GM19324 (cell line): ENCODE data around the gene PCDHA11.
"Not testable (repeated sequence)": the region's sequence is repeated elsewhere in the genome, so short reads cannot be mapped to it uniquely, and the experiment has no call there.

Experiments
- ATAC-seq: cut with Tn5 transposase; IDR thresholded peaks from one replicate; pipeline ENCODE4 v1.9.1; 2021; ENCODE audit warnings: mild to moderate bottlenecking, moderate library complexity; ENCODE audit not compliant: unreplicated experiment, low FRiP score

Gene PCDHA11

GRCh38 chr5:140868721-140869554 lies at the start of gene PCDHA11:
Gene PCDHA11 (plus strand): TSS chr5:140868957. CDS start chr5:140869104, 147 bp downstream.
- ATAC-seq, result no peak

- no peak for ATAC-seq
Measured at GRCh38 chr5:140821375-140822280, 47.1 kb upstream of the PCDHA11 start, which contains the start of gene PCDHA5. Gene PCDHA5 (plus strand): TSS chr5:140821613.

GRCh38 chr5:140822281-140822629 lies 46.5 kb upstream of the PCDHA11 start:
- ATAC-seq, result no peak

GRCh38 chr5:140822969-140823368 lies 45.8 kb upstream of the PCDHA11 start:
- ATAC-seq, result not testable (repeated sequence)

GRCh38 chr5:140823475-140823874 lies 45.3 kb upstream of the PCDHA11 start:
- no peak for ATAC-seq

GRCh38 chr5:140827704-140828361 lies 40.9 kb upstream of the PCDHA11 start, which contains the start of gene PCDHA6:
Gene PCDHA6 (plus strand): TSS chr5:140827960. CDS start chr5:140828092, 132 bp downstream.
- ATAC-seq, result no peak

- no peak for ATAC-seq
Measured at GRCh38 chr5:140828362-140828737, 40.4 kb upstream of the PCDHA11 start.

- not testable (repeated sequence) for ATAC-seq
Measured at GRCh38 chr5:140829511-140830501, 39.0 kb upstream of the PCDHA11 start.

GRCh38 chr5:140833993-140834392 lies 34.8 kb upstream of the PCDHA11 start, which contains the start of gene PCDHA7:
Gene PCDHA7 (plus strand): TSS chr5:140834269. CDS start chr5:140834384, 115 bp downstream.
- no peak for ATAC-seq

GRCh38 chr5:140834439-140835008 lies 34.2 kb upstream of the PCDHA11 start:
- not testable (repeated sequence) for ATAC-seq

- no peak for ATAC-seq
Measured at GRCh38 chr5:140835622-140836510, 32.9 kb upstream of the PCDHA11 start.

- no peak for ATAC-seq
Measured at GRCh38 chr5:140840978-140841962, 27.5 kb upstream of the PCDHA11 start, which contains the start of gene PCDHA8. Gene PCDHA8 (plus strand): TSS chr5:140841187. CDS start chr5:140841322, 135 bp downstream.

GRCh38 chr5:140842798-140843733 lies 25.7 kb upstream of the PCDHA11 start:
- no peak for ATAC-seq

- not testable (repeated sequence) for ATAC-seq
Measured at GRCh38 chr5:140848139-140849102, 20.3 kb upstream of the PCDHA11 start, which contains the start of gene PCDHA9. Gene PCDHA9 (plus strand): TSS chr5:140848382. CDS start chr5:140848496, 114 bp downstream.
